Measurements from ENCODE around the gene WWC1.
"Not testable (repeated sequence)": the region's sequence is repeated elsewhere in the genome, so short reads cannot be mapped to it uniquely, and the experiment has no call there.

WWC1 gene

DNA sequence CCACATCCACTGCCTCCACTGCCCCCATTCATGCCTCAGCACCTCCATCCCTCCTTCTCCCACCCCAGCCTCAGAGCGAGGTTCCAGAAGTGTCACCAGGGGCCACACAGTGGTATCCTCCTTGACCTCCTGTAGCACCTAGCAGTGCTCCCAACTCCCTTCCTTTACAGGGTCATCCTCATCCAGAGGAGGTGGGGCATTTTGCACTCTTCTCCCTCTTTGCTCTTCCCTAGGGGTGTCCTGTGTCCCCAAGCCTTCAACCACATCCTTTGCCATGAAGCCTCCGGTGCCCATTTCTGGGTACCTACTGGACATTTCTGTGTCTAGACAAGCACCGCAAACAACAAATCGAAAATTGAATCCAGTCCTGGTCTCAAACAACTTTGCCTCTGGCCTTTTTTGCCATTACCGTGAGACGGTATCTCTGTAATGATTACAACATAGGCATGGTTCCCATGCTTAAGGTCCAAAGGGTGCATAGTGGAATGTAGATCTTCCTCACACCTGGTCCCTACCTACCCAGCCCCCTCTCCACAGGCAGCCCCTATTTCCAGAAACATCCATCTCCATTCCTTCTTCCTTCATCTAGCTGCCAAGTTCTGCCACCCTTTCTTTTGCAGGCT is 17.6 kb downstream of the WWC1 start:
- no peak for DNase-seq (ENCODE audit: low read depth in 2 of 2)

DNA sequence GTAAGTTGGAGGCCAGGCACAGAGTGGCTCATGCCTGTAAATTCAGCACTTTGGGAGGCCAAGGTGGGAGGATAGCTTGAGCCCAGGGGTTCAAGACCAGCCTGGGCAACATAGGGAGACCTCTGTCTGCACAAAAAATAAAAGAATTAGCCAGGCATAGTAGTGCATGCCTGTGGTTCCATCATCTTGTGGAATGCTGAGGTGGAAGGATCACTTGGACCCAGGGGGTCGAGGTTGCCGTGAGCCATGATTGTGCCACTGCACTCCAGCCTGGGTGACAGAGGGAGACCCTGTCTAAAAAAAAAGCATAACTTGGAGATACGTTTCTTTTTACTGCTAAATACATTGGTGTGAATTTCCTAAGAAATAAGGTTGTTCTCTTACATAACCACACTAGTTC is 19.1 kb downstream of the WWC1 start:
- not testable (repeated sequence) for DNase-seq (ENCODE audit: low read depth in 2 of 2)

DNA sequence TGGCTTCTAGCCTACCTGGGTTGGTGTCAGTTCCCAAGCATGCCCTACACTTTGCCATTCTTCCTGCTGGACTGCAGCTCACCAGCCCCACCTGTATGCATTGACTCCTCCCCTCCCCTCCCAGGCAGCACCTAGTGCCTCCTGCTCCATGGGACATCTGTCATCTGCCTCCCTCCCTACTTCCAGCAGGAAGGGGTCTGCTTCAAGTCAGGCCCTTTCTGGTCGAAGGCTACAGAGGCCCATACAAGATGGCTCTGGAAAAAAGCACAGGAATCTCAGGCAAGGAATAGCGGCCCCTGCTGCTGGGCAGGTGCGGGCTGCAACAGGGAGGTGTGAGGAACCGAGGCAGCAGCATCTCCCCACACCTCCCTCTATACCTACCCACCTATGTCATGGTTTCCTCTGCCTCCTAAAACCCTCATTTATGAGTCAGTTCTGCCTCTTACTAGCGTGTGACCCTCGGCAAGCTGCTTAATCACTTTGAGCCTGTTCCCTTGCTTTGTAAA is 19.7 kb downstream of the WWC1 start:
- no peak for DNase-seq (ENCODE audit: low read depth in 2 of 2)

DNA sequence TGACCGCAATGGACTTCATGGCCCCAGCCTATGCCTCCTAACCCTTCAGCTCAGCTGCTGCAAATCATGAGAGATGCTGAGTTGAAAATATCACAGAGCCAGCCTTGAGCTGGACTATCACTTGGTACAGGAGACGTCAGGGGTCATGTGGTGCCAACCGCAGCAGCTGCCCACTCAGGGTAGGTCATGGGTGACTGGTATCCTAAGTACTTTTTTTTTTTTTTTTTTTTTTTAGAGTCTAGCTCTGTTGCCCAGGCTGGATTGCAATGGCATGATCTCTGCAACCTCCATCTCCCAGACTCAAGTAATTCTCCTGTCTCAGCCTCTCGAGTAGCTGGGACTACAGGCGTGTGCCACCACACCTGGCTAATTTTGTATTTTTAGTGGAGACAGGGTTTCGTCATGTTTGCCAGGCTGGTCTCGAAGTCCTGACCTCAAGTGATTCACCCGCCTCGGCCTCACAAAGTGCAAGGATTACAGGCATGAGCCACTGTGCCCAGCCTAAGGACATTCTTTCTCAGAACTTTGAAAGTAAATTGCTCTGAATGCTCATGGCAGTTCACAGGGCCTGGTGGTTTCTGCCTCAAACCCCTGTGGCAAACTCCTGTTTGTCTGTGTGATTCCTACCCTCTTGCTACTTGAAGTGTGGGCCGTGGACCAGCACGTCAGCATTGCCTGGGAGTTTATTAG is 21.3 kb downstream of the WWC1 start:
- DNase-seq (ENCODE audit: low read depth in 2 of 2), result no peak

DNA sequence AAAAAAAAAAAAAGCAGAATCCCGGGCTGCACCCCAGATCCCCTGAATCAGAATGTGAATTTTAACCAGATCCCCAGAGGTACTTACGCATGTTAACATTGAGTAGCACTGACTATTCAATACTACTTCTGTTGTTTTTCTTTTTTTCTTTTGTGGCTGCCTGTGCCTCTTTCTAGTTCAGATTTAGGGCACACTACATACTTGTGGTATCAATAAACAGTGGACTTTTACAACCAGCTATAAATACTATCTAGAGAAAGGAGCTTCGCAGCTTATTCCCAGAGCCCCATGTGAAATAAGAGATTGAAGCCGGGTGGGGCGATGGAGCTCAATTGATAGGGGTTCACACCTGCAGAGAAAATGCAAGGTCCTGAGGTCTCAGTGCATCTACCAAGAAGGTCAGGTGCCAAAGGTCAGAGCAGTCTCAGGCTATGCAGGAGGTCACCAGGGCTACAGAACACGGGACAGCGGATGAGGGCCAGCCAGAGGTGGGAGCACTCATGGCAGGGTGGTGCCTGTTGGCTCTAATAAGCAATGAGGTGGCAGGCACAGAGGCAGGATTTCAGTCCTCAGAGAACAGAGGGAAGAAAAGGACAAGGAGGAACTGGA is 22.3 kb downstream of the WWC1 start:
- no peak for DNase-seq (ENCODE audit: low read depth in 2 of 2)

DNA sequence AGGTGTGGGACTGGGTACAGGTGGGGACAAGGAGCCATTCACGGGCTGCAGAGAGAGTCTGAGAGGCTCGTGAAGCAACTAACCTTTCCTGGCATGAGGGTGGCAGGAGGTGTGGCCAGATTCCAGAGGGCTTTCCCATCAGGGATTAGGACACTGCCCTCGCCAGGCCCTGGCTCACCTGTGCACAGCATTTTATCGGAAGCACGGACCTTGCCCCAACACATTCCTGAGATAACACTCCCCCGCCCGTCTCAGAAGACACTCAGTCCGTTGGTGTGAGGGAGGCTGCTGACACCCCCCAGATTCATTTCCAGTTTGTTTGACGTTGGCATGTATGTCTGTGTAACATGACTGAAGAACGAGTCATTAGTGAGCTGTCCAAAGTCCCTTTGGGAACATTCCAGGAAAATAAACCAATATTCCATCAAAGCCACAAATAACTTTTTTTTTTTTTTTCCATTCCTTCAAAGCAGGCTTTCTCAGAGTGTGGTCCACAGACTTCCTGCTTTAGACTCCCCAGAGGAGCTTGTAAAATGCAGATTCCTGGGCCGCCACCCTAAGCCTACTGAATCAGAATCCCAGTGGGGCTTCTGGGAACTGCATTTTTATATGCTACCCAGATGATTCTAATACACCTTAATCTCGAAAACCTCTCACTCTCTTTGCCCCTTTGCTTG is 23.4 kb downstream of the WWC1 start:
- DNase-seq (ENCODE audit: low read depth in 2 of 2), result no peak

DNA sequence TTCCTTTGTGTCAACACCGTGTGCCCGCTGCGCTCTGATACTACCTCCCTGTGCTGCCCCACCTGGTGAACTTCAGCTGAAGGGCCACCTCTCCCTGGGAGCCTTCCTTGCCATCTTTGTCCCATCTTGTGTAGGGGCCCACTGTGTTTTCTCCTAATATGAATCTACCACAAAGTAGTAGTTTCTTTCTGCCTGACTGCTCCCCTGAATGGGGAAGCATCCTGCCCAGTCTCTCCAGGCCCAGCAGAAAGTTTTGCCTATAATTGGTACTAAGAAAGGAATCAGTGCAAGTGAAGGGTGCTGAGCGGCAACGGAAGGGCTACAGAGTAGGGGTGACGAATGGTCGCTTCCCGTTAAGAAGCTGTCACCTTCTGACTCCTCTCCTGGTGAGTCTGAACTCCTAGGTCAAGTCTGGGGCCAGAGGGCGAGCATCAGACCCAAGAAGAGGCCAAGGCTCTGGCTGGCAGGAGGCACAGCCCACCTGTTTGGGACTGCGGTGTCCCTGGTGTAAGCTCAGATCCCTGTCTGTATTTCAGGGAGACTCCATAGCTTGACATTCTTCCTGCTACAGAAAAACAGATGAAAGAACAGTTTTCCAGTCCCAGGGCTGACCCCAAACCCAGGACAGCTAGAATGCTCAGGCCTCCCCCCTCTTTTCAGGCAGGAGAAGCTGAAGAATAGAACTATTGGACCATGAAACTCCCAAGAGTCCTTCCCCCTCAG is 24.1 kb downstream of the WWC1 start:
- no peak for DNase-seq (ENCODE audit: low read depth in 2 of 2)

DNA sequence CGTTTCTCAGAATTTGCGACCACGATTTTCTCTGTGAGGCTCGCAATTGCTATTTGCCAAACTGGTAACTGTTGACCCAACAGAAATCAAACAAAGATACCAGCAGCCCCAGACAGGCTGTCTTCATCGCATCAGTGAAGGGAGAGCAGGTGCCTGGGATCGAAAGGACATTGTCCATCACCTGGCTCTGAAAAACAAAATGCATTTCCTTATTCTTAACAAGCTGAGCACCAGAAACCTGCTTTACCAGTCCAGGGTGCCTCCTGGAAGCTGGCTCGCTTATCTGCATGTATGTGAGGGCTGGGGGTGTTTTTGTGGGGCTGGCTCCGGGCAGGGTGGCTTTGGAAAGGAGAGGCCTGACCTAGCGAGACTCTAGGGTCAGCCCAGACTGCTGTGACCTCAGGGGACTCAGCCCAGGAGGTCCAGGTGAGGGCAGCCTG is 24.7 kb downstream of the WWC1 start:
- no peak for DNase-seq (ENCODE audit: low read depth in 2 of 2)

DNA sequence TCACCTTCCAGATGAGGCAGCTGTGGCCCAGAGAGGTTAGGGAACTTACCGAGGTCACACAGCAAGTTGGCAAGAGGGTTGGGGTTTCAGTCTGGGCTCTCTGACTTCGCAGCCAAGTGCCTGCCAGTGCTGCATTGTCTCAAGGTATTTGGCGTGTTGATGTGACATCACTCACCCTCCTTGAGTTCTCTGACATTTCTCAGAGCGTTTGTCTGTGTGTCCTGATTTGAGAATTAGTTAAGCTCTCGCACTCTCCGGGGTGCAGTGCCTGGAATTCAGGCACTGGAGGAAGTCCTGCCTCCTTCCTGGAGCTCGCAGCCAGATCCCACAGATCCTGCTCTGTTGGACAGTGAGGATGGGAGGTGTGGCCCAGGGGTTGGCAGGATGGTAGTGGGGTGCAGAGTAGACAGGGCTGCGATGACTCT is 25.7 kb downstream of the WWC1 start:
- DNase-seq (ENCODE audit: low read depth in 2 of 2), result no peak

DNA sequence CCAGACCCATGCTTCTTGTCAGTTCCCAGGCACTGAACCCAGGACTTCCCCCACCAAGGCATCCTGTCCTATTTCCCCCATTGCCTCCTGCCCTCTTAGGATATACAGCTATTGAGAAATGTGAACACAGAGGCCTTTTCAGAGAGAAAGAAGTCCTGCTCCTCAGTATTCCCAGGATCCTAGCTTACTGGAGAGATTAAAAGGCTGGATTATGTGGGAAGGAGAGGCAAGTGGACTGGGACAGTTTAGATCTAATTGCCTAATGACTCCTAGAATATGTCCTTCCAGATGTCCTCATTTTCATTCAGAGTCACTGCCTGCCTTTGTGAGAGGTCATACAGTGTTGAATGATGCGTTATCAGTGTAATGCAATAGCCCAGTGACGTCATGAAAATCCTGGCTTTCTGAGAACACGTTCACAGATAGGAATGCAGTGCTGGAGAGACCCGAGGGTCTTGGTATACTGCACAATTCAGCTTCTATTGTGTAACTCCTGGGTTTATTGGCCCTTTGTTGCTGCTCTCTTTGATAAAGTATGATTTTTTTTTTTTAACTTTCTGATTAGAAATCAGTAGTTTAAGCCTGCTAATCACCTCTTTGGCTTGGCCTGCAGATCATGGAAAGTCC is 26.2 kb downstream of the WWC1 start:
- DNase-seq (ENCODE audit: low read depth in 2 of 2), result no peak

DNA sequence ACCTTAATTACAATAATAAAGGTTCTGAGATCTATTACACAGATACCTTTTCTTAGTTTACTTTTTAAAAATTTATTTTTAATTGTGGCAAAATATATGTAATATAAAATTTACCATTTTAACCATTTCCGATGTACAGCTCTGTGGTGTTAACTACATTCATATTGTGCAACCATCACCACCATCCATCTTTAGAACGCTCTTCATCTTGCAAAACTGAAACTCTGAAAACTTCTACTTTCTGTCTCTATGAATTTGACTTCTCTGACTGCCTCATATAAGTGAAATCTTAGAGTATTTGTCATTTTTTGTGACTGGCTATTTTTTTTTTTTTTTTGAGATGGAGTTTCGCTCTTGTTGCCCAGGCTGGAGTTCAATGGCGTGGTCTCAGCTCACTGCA is 26.8 kb downstream of the WWC1 start:
- DNase-seq (ENCODE audit: low read depth in 2 of 2), result no peak

DNA sequence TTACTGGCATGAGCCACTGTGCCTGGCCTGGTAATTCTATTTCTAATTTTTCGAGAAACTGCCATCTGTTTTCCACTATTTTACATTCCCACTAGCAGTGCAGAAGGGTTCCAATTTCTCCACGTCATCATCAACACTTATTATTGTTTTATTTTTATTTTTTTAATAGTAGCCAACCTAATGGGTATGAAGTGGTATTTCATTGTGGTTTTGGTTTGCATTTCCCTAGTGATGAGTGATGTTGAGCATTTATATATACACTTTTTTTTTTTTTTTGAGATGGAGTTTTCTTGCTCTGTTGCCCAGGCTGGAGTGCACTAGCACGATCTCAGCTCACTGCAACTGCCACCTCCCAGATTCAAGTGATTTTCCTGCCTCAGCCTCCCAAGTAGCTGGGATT is 28.3 kb downstream of the WWC1 start:
- DNase-seq (ENCODE audit: low read depth in 2 of 2), result no peak

DNA sequence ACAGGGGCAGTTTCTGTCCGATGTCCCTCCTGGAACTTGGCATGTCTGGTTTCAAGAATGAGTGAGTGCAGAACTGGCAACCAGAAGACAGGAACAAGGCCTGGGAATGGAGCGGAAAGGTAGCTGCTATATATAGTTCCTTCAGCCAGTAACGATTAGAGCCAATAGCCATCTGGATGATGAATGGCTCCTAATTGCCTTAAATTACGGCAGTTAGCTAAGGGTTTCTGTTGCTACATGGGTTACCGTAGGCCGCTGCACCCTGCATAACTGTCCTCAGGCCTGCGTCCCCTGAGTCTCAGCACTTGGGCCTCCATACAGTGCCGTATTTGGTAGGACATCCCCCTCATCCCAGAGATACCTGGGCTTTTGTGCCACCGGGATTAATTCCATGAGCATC is 29.4 kb downstream of the WWC1 start:
- no peak for DNase-seq (ENCODE audit: low read depth in 2 of 2)

DNA sequence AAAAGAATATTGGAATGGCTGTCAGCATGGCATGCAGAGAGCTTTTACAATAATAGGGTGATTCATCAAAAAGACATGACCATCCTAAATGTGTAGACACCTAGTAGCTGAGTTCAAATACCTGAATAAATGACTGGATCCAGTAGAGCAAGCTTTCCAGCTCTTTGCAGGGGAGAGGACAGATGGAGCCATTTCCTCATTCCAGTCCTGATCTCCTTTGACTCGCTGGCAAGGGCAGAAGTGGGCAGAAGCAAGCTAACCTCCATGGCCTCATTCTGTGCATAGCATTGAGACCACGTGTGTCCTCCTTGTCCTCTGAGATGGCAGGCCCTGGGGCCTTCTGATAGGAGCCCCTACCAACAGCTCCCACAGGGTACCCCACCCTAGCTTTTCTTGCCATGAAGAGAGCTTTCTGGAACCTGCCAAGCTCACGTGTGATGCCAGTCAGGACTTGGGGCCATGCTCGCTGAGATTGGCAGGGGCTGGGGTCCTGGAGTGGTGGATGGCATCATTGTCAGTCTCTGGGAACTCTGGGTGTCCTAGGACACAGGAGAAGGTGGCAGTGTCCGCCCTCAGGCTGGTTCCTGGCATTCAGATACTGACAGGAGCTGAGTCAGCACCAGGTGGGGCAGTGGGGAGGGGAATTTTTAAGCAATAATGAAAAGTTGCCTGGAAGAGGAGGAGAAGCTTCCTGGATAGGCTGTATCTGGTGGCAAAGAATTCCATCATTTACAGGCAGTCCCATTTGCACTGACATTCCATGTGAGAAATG is 33.6 kb downstream of the WWC1 start:
- no peak for DNase-seq (ENCODE audit: low read depth in 2 of 2)

DNA sequence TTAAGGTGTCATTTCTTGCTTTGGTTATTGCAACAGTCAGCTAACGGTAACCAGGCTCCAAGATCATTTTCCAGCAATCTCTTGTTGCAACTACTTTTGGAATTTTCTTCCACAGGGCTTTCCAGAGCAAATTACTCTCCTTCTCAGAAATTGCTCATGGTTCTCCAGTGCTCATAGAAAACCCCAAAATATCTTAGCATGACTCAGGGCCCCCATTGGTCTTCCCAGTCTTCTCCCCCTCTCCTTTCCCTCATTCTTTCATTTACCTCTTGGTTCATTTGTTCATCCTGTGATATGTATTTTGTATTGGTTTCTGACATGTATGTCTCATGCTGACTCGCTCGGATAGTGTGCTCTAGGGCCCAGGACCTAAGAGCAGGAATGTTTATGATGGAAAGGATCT is 35.6 kb downstream of the WWC1 start:
- DNase-seq (ENCODE audit: low read depth in 2 of 2), result no peak

DNA sequence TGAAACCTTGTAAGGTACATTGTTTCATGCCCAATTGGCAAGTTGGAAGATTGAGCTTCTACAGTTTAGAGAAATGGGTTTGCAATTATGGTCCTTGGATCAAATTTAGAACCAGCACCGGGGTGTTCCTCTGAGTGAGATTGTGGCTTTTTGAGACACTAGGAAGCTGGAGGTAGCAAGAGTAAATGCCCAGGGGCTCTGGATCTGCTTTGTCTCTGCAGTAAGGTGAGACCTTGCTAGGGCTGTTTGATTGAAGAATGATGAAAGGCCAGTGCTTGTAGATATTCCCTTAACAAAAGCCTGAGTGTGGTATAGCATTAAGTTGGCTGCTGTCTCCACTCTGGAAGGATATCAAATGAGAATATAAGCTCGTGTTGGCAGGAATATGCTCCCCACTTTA is 36.0 kb downstream of the WWC1 start:
- no peak for DNase-seq (ENCODE audit: low read depth in 2 of 2)

DNA sequence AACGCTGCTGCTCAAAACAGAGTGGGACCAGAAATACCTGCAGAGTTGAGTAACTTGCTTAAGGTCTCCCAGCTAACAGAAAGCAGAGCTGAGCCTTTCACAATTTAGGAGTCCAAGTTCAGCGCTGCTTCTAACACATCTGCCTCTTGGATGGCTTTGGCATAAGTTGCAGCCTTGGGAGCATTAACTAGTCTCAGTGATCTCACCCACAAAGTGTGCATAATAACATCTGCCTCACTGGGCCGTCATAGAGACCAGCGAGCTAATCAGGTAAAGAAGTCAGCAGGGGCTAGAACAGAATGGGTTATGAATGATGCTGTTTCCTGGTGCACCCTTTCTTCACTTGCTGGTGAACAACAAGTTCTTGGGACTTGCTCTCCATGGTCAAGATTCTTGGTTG is 36.5 kb downstream of the WWC1 start:
- no peak for DNase-seq (ENCODE audit: low read depth in 2 of 2)

DNA sequence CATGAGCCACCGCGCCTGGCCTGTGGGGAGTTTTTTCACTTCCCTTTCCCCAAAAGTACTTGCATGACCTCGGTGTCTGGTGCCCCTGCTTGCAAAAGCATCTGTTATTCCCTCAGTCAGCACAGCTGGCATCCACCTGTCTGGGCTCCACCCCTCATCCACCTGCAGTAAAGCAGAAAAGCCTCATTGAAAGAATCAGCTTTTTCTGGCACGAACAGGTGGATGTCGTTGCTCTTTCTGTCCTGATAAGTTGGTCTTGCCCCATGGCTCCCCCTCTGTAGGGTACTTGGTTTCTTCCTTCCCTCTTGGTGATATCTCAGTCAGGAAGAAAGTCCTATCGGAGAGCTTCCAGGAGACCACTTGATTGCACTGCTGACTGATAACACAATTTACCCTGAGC is 37.4 kb downstream of the WWC1 start:
- DNase-seq (ENCODE audit: low read depth in 2 of 2), result no peak

DNA sequence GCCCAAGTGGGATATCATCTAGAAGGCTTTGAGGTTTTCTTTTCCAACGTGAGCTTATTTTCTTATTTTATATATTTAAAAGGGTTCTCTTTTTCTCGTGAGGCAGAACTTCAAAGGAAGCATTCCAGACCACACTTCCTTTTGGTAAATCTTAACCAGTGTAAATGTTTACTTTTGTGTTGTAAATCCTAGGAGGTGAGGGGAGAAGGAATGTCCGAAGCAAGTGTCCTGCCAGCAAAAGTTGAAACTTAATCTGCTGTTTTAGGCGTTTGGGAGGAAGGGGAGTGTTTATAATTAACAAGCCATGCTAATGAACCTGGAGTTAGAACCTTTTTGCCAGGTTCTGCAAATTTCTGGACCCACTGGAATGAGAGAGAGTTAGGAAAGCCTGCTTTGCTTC is 37.9 kb downstream of the WWC1 start:
- DNase-seq (ENCODE audit: low read depth in 2 of 2), result no peak

DNA sequence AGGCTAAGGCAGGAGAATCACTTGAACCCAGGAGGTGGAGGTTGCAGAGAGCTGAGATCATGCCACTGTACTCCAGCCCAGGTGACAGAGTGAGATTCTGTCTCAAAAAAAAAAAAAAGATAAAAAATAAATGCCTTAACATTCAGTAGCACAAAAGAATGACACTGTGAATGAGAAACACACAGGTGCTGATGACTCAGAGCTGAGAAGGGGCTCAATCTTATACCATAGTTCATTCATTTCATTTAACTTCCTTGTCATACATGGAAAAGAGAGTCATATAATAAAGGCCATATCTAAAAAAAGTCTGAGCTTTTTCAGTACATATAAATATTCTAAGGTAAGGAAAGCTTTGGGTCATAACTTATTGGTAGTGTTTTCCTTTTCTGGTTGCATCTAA is 40.6 kb downstream of the WWC1 start:
- no peak for DNase-seq (ENCODE audit: low read depth in 2 of 2)

DNA sequence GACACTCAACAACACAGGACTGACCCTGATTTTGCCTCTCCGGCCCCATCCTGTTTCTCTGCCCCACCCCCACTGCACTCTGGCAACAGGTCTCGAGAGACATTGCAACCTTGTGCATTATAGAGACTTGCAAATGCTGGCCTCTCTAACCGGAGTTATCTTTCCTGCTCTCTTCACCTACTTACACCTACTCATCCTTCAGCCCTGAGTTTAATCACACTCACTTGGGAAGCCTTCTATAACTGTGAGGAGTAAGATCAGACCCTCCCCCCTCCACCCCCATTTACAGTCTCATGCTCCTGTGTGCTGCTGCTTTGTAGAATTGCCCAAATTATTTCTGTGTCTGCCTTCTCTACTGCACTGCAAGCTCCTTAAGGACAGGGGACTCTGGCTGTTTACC is 42.8 kb downstream of the WWC1 start:
- DNase-seq (ENCODE audit: low read depth in 2 of 2), result no peak

Measured in stimulated activated CD8-positive, alpha-beta memory T cell treated with anti-CD3 and anti-CD28 coated beads, Interleukin-7, amount 100 ng/mL, for 4 hours (primary cell).